Tibial nerve (tissue), 4 donors: ENCODE measurements around the gene FGD4. TPM values are rescaled to one million over a fixed set of nuclear protein-coding genes. Genes with fewer than 3 reads are reported as not detected.
A peak's percentile ranks its signal among the peaks of the same experiment; 100 is the strongest.

Experiments
- DNase-seq, 2 donors: peaks; one replicate each; pipeline ENCODE4 v3.0.0-alpha.2; 2019; ENCODE audit warnings: low spot score in 2 of 2
- H3K27ac ChIP-seq, 4 donors: fragments of 200-600 bp; sonication (generic) in 3 of 4; one replicate each; pipeline ENCODE4 v1.5.1; 2017 to 2019; ENCODE audit warnings: mild to moderate bottlenecking in 1 of 4
- H3K27me3 ChIP-seq, 2 donors: fragments of 200-600 bp; sonication (generic) in 1 of 2; one replicate each; pipeline versions ENCODE4 v1.5.1 to v1.6.0; 2017 to 2019
- H3K36me3 ChIP-seq, 3 donors: fragments of 200-600 bp; sonication (generic); one replicate each; pipeline ENCODE4 v1.5.1; 2018 to 2019
- H3K4me1 ChIP-seq, 4 donors: fragments of 200-600 bp; sonication (generic) in 3 of 4; one replicate each; pipeline ENCODE4 v1.5.1; 2017 to 2019
- H3K4me3 ChIP-seq, 4 donors: fragments of 200-600 bp; sonication (generic) in 3 of 4; one replicate each; pipeline ENCODE4 v1.5.1; 2017 to 2019; ENCODE audit warnings: mild to moderate bottlenecking in 1 of 4, moderate library complexity in 1 of 4
- H3K9me3 ChIP-seq, 4 donors: fragments of 200-600 bp; sonication (generic) in 3 of 4; one replicate each; pipeline ENCODE4 v1.5.1; 2017 to 2019
- EP300 ChIP-seq, 2 donors: sonication (generic); formaldehyde crosslinking; IDR thresholded peaks; one replicate each; pipeline ENCODE4 v1.6.1; 2017; ENCODE audit warnings: antibody characterized with exemption in 2 of 2, mild to moderate bottlenecking in 1 of 2
- POLR2A ChIP-seq, 2 donors: fragments of 450-650 bp; IDR thresholded peaks; one replicate each; pipeline ENCODE4 v1.6.1; 2017; ENCODE audit warnings: antibody characterized with exemption in 2 of 2, mild to moderate bottlenecking in 2 of 2, moderate library complexity in 2 of 2
- WGBS, 2 donors: methylation state at CpG; one replicate each; pipeline ENCODE4 v1.1.5; 2018; 5-methylcytosine and 5-hydroxymethylcytosine counted together
- total RNA-seq, 4 donors: library from RNA; depleted of rRNA; stranded (reverse); fragments of >200 nt; gene quantifications; one replicate each; pipeline ENCODE4 v1.1.0, GENCODE V29; 2016
- TF ChIP-seq, protein P1 (sequence below), 5 experiments: fragments of 200-600 bp in 3 of 5; fragments of 450-650 bp in 2 of 5; sonication (generic) in 3 of 5; IDR thresholded peaks; one replicate each; pipeline ENCODE4 v1.5.1; 2016 to 2019; ENCODE audit warnings: antibody characterized with exemption in 5 of 5, mild to moderate bottlenecking in 3 of 5, moderate library complexity in 2 of 5

Gene FGD4
- total RNA-seq, 4 donors from 2014 or later, result 78.3 to 102 (median 84.2) TPM

GRCh38 chr12:32541754-32542374, 142.5 kb downstream of the FGD4 start:
- Histone ChIP-seq H3K4me1 (peaks cover 0 to 98% (median 44%) of the 10 kb centered on the region in 4 donors), H3K27ac (peak overlapping the region; percentile 23 to 85 (median 58))

DNA sequence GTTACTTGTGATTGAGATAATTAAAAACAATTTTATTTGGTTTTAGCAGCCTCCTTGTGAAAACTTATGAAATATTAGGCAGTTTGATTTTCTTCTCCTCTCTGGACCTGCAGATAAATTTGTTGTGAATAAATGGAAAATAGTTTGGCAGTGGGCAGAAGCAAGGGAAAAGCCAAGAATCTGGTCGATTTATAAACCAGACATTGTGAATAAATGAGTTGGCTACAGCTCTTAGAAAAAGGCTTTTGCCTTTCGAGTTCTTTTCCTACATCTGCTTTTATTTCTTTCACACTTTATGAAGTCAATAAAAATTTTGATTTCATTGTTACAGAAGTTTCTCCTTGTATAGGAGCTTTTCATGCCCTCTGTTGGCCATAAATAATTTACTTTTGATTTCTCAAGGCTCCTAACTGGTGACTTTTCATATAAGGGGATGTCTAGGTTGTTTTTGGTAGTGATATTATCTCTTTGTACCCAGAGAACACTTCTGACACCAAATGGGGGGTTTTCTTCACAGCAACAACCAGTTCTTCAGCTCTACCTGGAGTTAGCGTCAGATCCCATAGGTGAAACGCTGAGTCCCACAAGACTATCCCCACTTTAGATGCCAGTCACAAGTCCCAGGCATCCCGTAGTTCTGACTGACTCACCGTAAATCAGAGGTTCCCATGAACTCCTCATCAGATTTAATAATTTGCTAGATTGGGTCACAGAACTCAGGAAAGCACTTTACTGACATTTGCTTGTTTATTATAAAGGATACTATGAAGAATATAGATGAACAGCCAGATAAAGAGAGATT, 143.3 kb downstream of the FGD4 start:
- 62 to 63% methylated on average over 6 of the region's 6 CpGs for WGBS, 2 donors
- H3K4me3 ChIP-seq, result no peak overlapping the region

More at GRCh38 chr12:32541754-32542374, 142.5 kb downstream of the FGD4 start:
- no peak overlapping the region for H3K4me3 ChIP-seq
- 36 to 45% methylated on average over 3 of the region's 3 CpGs for WGBS, 2 donors
- H3K9me3 ChIP-seq, result no peaks in the 10 kb centered on the region
- TF ChIP-seq EP300 (IDR thresholded peaks at IDR 0.05) (peak in 1 of 2 donors; percentile 36), POLR2A (IDR thresholded peaks at IDR 0.05) (no peak)
- H3K36me3 ChIP-seq, result no peaks in the 10 kb centered on the region
- DNase-seq, result no peak
- H3K27me3 ChIP-seq, result no peaks in the 10 kb centered on the region

DNA sequence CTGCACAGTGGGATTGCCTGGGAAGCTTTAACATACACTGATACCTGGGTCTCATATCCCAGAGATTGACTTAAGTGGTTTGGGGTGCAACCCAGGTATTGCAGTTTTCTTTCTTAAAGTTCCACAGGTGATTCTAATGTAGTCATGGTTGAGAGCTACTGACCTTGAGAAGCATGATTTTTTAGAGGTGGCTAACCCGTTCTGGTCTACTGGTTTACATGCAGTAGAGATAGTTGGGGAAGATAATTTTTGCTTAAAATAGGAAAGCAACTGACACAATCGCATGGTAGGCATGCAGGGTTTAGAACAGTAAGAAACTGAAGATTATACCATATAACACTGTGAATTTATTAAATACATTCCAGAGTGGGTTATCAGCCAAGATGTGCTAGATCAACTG, 145.5 kb downstream of the FGD4 start:
- Histone ChIP-seq H3K36me3 (no peaks in the 10 kb centered on the region), H3K27ac (peak overlapping the region in 2 of 4 donors; percentile 33 to 57), H3K4me1 (peaks cover 12 to 98% (median 60%) of the 10 kb centered on the region in 4 donors), H3K9me3 (no peaks in the 10 kb centered on the region), H3K4me3 (no peak overlapping the region), H3K27me3 (no peaks in the 10 kb centered on the region)
- DNase-seq, result no peak
- 92 to 94% methylated on average over 2 of the region's 2 CpGs for WGBS, 2 donors
- TF ChIP-seq POLR2A (IDR thresholded peaks at IDR 0.05) (no peak), EP300 (IDR thresholded peaks at IDR 0.05) (no peak)
- TF ChIP-seq, protein P1, sequence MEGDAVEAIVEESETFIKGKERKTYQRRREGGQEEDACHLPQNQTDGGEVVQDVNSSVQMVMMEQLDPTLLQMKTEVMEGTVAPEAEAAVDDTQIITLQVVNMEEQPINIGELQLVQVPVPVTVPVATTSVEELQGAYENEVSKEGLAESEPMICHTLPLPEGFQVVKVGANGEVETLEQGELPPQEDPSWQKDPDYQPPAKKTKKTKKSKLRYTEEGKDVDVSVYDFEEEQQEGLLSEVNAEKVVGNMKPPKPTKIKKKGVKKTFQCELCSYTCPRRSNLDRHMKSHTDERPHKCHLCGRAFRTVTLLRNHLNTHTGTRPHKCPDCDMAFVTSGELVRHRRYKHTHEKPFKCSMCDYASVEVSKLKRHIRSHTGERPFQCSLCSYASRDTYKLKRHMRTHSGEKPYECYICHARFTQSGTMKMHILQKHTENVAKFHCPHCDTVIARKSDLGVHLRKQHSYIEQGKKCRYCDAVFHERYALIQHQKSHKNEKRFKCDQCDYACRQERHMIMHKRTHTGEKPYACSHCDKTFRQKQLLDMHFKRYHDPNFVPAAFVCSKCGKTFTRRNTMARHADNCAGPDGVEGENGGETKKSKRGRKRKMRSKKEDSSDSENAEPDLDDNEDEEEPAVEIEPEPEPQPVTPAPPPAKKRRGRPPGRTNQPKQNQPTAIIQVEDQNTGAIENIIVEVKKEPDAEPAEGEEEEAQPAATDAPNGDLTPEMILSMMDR (IDR thresholded peaks at IDR 0.05), result no peak

More for the DNA sequence above, 143.3 kb downstream of the FGD4 start:
- H3K27ac ChIP-seq, result peak overlapping the region; percentile 23 to 85 (median 58)
- no peak for DNase-seq
- no peaks in the 10 kb centered on the region for H3K27me3 ChIP-seq
- H3K9me3 ChIP-seq, result no peaks in the 10 kb centered on the region
- H3K4me1 ChIP-seq, result peaks cover 3 to 98% (median 45%) of the 10 kb centered on the region in 4 donors
- no peaks in the 10 kb centered on the region for H3K36me3 ChIP-seq
- TF ChIP-seq, protein P1 (IDR thresholded peaks at IDR 0.05), result no peak
- TF ChIP-seq EP300 (IDR thresholded peaks at IDR 0.05) (no peak), POLR2A (IDR thresholded peaks at IDR 0.05) (no peak)

- peaks cover 12 to 98% (median 62%) of the 10 kb centered on the region in 4 donors for H3K4me1 ChIP-seq
- H3K9me3 ChIP-seq, result no peaks in the 10 kb centered on the region
- H3K27ac ChIP-seq, result peak overlapping the region in 2 of 4 donors; percentile 57 to 66
- TF ChIP-seq POLR2A (IDR thresholded peaks at IDR 0.05) (no peak), EP300 (IDR thresholded peaks at IDR 0.05) (no peak)
- TF ChIP-seq, protein P1 (IDR thresholded peaks at IDR 0.05), result no peak
- no peak overlapping the region for H3K4me3 ChIP-seq
- no peaks in the 10 kb centered on the region for H3K36me3 ChIP-seq
- DNase-seq, result no peak
- H3K27me3 ChIP-seq, result no peaks in the 10 kb centered on the region
- 7 to 16% methylated on average over 3 of the region's 3 CpGs for WGBS, 2 donors
Observed at GRCh38 chr12:32545413-32545980, 146.1 kb downstream of the FGD4 start.

- H3K9me3 ChIP-seq, result no peaks in the 10 kb centered on the region
- 57 to 67% methylated on average over 2 of the region's 2 CpGs for WGBS, 2 donors
- H3K36me3 ChIP-seq, result no peaks in the 10 kb centered on the region
- H3K4me3 ChIP-seq, result no peak overlapping the region
- H3K27me3 ChIP-seq, result no peaks in the 10 kb centered on the region
- H3K4me1 ChIP-seq, result peaks cover 12 to 98% (median 59%) of the 10 kb centered on the region in 4 donors
- TF ChIP-seq EP300 (IDR thresholded peaks at IDR 0.05) (no peak), POLR2A (IDR thresholded peaks at IDR 0.05) (no peak)
- TF ChIP-seq, protein P1 (IDR thresholded peaks at IDR 0.05), result no peak
- H3K27ac ChIP-seq, result peak overlapping the region in 2 of 4 donors; percentile 57 to 66
- no peak for DNase-seq
Observed at GRCh38 chr12:32546272-32546671, 146.9 kb downstream of the FGD4 start.
